HG03280 (cell line): Measurements from ENCODE around the gene ZNF385B.

Experiments
- ATAC-seq: cut with Tn5 transposase; IDR thresholded peaks from one replicate; pipeline ENCODE4 v1.9.1; 2021; ENCODE audit warnings: mild to moderate bottlenecking, moderate library complexity; ENCODE audit not compliant: unreplicated experiment

The ZNF385B gene

GRCh38 chr2:179686718-179687342 lies 174.6 kb downstream of the ZNF385B start:
- no peak for ATAC-seq

DNA sequence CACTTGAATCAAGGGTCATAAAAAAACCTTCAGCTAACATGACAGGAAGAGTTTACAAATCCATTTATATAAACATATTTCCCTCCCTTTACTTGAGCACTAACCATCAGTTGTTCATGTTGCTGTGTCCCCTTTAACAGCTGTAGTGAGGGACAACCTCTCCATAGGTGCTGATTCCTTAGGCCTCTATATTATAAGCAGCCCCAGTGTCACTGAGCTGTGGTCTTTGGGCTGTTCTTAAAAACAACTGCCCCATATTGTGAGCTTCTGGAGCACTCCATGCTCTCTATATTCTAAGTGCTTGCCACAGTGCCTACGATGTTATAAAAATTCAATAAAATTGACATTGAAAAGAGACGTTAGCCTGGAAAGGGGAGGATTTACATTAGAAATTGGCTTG lies 175.3 kb downstream of the ZNF385B start:
- no peak for ATAC-seq

DNA sequence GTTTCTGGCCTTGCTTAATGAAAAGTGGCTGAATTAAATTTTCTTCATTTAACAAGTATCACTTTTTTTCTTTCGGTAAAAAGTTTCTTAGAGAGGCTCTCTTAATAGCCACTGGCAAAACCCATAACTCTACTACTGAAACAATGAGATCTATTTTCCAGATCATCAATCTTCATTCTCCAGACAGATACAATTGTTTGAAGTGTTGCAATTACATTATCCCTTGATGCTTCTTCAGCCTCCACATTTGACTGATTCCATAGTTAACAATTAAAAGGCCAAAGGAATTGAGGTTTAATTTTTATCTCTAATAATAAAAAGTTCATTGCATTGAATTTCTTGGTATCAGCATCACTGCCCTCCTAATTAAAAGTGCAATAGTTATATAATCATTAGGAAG lies 176.3 kb downstream of the ZNF385B start:
- no peak for ATAC-seq

DNA sequence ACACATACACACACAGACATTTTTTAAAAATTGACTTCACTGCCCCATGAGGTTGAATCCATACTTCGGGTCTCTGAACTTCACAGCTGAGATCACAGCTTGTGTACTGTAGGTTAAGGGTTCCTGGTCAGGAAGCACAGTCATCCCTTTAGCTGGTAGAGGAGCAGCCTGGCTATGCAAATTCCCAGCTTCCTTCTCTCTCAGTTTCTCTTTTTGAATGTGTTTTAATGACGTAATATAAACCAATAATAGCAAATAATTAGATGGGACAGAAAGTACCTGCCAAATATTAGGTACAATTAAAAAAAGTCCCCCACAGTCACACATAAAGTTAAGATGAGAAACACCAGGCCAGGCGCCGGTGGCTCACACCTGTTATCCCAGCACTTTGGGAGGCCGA lies 178.7 kb downstream of the ZNF385B start:
- no peak for ATAC-seq

- ATAC-seq, result no peak
Observed at GRCh38 chr2:179677746-179678505, 183.5 kb downstream of the ZNF385B start.

GRCh38 chr2:179677077-179677688 lies 184.2 kb downstream of the ZNF385B start:
- ATAC-seq, result no peak

DNA sequence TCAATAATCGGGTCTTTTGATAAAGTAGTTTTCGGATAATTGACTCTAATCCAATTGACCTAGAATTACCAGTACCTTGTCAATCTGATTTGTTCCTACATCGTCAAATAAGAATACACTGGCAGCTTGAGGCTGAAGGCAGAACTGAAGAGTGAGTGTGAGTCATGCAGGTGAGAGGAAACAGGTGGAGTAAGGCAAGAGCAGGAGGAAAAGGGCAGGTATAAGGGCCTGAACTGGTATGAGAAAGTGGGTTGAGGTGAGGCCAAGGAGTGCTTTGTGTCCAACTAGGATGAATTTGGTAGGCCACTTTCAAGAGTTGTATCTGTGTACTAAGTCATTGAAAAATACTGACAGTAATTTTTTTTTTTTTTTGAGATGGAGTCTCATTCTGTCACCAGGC lies 186.0 kb downstream of the ZNF385B start:
- ATAC-seq, result no peak

DNA sequence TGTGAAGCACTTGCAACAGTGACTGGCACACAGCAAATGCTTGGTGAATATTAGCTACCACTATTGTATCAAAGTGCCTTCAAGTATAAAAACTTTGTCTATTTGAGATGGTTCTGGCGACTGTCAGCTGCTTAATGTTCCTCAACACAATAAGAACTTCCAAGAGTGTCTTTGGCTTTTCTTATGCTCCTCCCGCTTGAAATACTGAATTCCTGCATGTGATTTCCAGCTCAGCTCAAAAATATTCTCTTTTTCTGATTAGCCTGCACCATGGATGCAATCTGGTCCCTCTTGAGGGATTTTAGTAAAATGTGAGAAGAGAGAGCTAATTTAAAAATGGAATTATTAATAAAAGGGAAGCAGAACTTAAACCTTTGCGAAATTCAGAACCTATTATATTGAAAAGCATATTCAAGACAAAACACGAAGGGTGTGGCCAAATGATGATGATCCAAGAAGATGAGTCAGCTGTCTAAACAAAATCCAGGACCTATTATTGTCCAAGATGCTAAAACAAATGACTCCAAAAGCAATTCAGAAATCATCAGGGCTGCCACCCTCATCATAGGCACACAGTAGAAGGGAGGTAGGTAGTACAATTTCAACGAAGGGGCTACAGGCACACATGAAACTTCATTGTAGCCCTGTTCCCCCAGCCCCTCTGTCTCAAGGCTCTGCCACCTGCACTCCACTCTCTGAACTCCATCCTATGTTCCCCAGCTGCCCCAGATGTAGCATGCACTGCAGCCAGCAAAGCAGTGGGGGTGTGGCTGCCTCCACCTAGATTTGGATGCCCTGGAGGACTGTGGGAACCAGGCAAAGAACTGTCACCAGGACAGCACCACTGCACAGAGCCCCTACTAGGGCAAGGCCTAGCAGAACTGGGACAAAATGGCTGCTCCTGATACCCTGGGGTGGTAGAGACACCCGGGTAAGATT lies 190.1 kb downstream of the ZNF385B start:
- ATAC-seq, result no peak

DNA sequence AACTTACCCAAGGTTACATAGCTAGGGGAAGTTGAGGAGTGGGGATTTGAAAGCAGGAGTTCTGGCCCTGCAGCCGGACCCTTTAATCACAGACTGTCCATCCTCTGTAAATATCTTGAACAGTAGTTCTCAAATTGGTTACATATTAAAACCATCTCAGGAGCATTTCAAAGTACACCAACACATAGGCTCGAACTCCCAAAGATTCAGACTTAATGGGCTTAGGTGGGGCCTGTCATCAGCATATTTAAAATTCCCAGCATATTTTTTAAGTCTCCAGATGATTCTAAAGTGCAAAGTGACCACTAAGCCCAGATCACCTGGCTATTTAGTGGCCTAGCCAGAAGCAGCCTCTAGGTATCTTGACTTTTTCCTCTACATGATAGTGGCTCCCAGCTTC lies 192.2 kb downstream of the ZNF385B start:
- ATAC-seq, result no peak

- ATAC-seq, result no peak
Observed at GRCh38 chr2:179664972-179665812, 196.2 kb downstream of the ZNF385B start.

- ATAC-seq, result no peak
Observed at GRCh38 chr2:179661986-179662385, 199.4 kb downstream of the ZNF385B start.

GRCh38 chr2:179657068-179657595 lies 204.3 kb downstream of the ZNF385B start:
- no peak for ATAC-seq

- no peak for ATAC-seq
Observed at GRCh38 chr2:179655627-179656026, 205.8 kb downstream of the ZNF385B start.

DNA sequence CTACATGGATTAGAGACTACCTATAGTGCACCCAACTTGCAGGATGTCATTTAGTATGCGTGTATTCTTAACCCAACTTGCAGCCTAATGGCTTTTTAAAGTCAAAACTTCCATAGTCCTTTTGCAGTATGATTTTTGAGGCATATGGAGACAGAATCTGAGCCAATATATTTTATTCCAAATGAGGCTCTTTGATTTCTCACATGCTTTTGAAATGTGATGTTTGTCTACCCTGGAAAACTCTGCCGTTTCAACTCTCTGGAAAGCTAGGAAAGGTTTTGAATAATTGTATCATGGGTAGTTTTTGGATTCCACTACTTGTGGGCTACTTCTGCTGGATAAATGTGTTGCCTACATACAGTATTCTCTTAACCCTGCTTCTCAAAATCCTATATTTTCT lies 206.6 kb downstream of the ZNF385B start:
- ATAC-seq, result no peak

- ATAC-seq, result no peak
Observed at GRCh38 chr2:179652296-179652695, 209.1 kb downstream of the ZNF385B start.

GRCh38 chr2:179650420-179650819 lies 211.0 kb downstream of the ZNF385B start:
- ATAC-seq, result no peak

DNA sequence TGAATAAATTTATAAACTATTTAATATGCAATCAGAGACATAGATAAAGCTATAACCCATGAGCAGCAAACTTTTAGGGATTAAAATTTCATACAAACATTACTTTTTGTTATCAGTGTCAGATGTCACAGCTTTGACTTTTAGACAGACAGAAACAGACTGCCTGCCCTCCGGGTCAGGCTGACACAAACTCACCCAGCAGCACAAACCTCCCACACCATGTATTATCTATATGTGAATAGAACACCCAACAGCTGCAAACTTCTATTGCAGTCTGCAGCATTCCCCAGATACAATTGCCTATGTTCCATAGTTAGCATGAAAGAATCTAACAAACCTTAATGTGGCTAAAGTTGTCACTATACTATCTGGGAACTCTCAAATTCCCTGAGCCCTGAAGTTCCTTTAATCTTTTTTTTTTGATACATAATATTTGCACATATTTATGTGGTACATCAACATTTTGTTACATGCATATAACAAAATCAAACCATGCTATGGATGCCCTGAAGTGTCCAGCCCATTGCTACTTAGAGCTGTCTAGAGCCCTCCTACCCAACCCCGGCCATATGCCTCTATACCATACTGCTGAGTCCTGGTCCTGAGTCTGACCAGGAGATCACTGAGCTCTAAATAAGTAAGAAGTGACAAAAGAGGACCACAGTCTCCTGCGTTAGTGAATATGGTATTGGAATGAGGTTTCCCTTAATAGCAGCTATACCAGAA lies 214.4 kb downstream of the ZNF385B start:
- ATAC-seq, result no peak

DNA sequence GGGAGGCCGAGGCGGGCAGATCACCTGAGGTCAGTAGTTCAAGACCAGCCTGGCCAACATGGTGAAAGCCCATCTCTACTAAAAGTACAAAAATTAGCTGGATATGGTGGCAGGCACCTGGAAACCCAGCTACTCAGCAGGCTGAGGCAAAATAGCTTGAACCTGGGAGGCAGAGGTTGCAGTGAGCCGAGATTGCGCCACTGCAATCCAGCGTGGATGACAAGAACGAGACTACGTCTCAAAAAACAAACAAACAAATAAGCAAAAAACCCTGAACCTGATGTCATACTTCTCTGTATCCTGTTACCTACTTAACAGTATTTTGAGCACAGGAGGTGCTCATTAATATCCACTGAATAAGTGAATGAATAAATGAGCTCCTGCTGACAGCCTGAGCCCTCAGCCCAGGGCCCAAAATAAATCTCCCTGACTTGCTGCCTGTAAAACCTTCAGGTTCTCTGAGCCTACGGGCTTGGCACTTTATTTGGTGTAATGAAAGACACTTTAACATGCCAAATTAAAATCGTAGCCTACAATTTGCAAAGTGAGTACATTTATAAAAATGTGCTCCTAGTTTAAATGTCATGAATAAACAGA lies 215.1 kb downstream of the ZNF385B start:
- no peak for ATAC-seq

- ATAC-seq, result no peak
Observed at GRCh38 chr2:179645047-179645446, 216.4 kb downstream of the ZNF385B start.
